H9 (cell line): ENCODE measurements around the gene UTS2B. TPM values are rescaled to one million over a fixed set of nuclear protein-coding genes. Genes with fewer than 3 reads are reported as not detected.

ENCODE experiments used
- DNase-seq: peaks from one replicate; pipeline ENCODE4 v3.0.0-alpha.2; 2017
- H2AFZ ChIP-seq: one replicate; pipeline ENCODE4 v1.6.1; 2013; ENCODE audit warnings: mild to moderate bottlenecking, low read length, control low read depth, moderate library complexity
- H2AK5ac ChIP-seq: 2 replicates; pipeline ENCODE4 v1.6.1; 2013; ENCODE audit warnings: low read length, control low read depth, mixed read lengths; ENCODE audit not compliant: insufficient read length
- H2BK120ac ChIP-seq: one replicate; pipeline ENCODE4 v1.6.1; 2013; ENCODE audit warnings: low read depth, mild to moderate bottlenecking, low read length, control low read depth, inconsistent platforms; ENCODE audit not compliant: poor library complexity, severe bottlenecking
- H2BK12ac ChIP-seq: 2 replicates; pipeline ENCODE4 v1.6.1; 2013; ENCODE audit warnings: low read length, control low read depth, mixed read lengths, low read depth; ENCODE audit not compliant: insufficient read length
- H2BK15ac ChIP-seq: 2 replicates; pipeline ENCODE4 v1.6.1; 2013; ENCODE audit warnings: low read depth, low read length, control low read depth
- H2BK20ac ChIP-seq: one replicate; pipeline ENCODE4 v1.6.1; 2013; ENCODE audit warnings: low read depth, mild to moderate bottlenecking, low read length, control low read depth, inconsistent platforms; ENCODE audit not compliant: poor library complexity, severe bottlenecking
- H2BK5ac ChIP-seq: 2 replicates; pipeline ENCODE4 v1.6.1; 2013; ENCODE audit warnings: low read length, control low read depth, mixed read lengths; ENCODE audit not compliant: insufficient read length
- H3K14ac ChIP-seq: 2 replicates; pipeline ENCODE4 v1.6.1; 2013; ENCODE audit warnings: low read length, control low read depth; ENCODE audit not compliant: insufficient read depth
- H3K18ac ChIP-seq: 2 replicates; pipeline ENCODE4 v1.6.1; 2013; ENCODE audit warnings: low read depth, mild to moderate bottlenecking, mixed read lengths, low read length, control low read depth; ENCODE audit not compliant: insufficient read length
- H3K23ac ChIP-seq: 2 replicates; pipeline ENCODE4 v1.6.1; 2013; ENCODE audit warnings: low read length, control low read depth, mixed read lengths, low read depth; ENCODE audit not compliant: insufficient read length
- H3K23me2 ChIP-seq: 2 replicates; pipeline ENCODE4 v1.6.1; 2013; ENCODE audit warnings: low read depth, mild to moderate bottlenecking, mixed read lengths, low read length, control low read depth; ENCODE audit not compliant: insufficient read length, poor library complexity, severe bottlenecking
- H3K27ac ChIP-seq: 2 replicates; pipeline ENCODE4 v1.5.1; 2013; ENCODE audit warnings: low read length, control low read depth, mixed read lengths, low read depth; ENCODE audit not compliant: insufficient read length
- H3K27me3 ChIP-seq: 2 replicates; pipeline ENCODE4 v1.6.1; 2013; ENCODE audit warnings: low read length, control low read depth, inconsistent platforms; ENCODE audit not compliant: insufficient read depth
- H3K4ac ChIP-seq: 2 replicates; pipeline ENCODE4 v1.6.1; 2013; ENCODE audit warnings: low read depth, mild to moderate bottlenecking, control low read depth, inconsistent platforms, low read length, moderate library complexity
- H3K4me1 ChIP-seq: 2 replicates; pipeline ENCODE4 v1.6.1; 2013; ENCODE audit warnings: low read length, control low read depth, inconsistent platforms; ENCODE audit not compliant: insufficient read depth
- H3K4me2 ChIP-seq: 2 replicates; pipeline ENCODE4 v1.6.1; 2013; ENCODE audit warnings: low read length, control low read depth, mixed read lengths; ENCODE audit not compliant: insufficient read length, insufficient read depth
- H3K56ac ChIP-seq: 2 replicates; pipeline ENCODE4 v1.6.1; 2013; ENCODE audit warnings: low read depth, mild to moderate bottlenecking, mixed read lengths, low read length, control low read depth; ENCODE audit not compliant: insufficient read length
- H3K79me1 ChIP-seq: 2 replicates; pipeline ENCODE4 v1.6.1; 2013; ENCODE audit warnings: low read depth, mild to moderate bottlenecking, moderate library complexity, low read length, control low read depth, inconsistent platforms; ENCODE audit not compliant: insufficient read depth, poor library complexity, severe bottlenecking
- H3K79me2 ChIP-seq: 2 replicates; pipeline ENCODE4 v1.6.1; 2013; ENCODE audit warnings: low read length, control low read depth, inconsistent platforms; ENCODE audit not compliant: insufficient read depth
- H3K9ac ChIP-seq: 2 replicates; pipeline ENCODE4 v1.6.1; 2013; ENCODE audit warnings: low read length, control low read depth, mixed read lengths; ENCODE audit not compliant: insufficient read length; ENCODE audit errors: extremely low read depth
- H3K9me3 ChIP-seq: one replicate; pipeline ENCODE4 v1.6.1; 2013; ENCODE audit warnings: low read depth, low read length, inconsistent platforms; ENCODE audit not compliant: control insufficient read depth
- H3T11ph ChIP-seq: one replicate; pipeline ENCODE4 v1.6.1; 2013; ENCODE audit warnings: mild to moderate bottlenecking, low read length, control low read depth, inconsistent platforms
- H4K20me1 ChIP-seq: one replicate; pipeline ENCODE4 v1.6.1; 2013; ENCODE audit not compliant: control insufficient read depth, insufficient read length, insufficient read depth
- H4K5ac ChIP-seq: 2 replicates; pipeline ENCODE4 v1.6.1; 2013; ENCODE audit warnings: low read depth, mild to moderate bottlenecking, mixed read lengths, low read length, control low read depth; ENCODE audit not compliant: insufficient read length
- H4K8ac ChIP-seq: replicated peaks from 2 replicates; pipeline ENCODE4 v1.6.1; 2013; ENCODE audit warnings: low read length, control low read depth, mixed read lengths, low read depth; ENCODE audit not compliant: insufficient read length
- H4K91ac ChIP-seq: 2 replicates; pipeline ENCODE4 v1.6.1; 2013; ENCODE audit warnings: low read depth, mild to moderate bottlenecking, moderate library complexity, mixed read lengths, low read length, control low read depth; ENCODE audit not compliant: insufficient read length
- H3K27ac Mint-ChIP-seq, 3 experiments: 2 replicates in 2 of 3; 3 replicates in 1 of 3; pipeline ENCODE4 v1.8.0; 2020 to 2021; ENCODE audit warnings: mixed read lengths in 3 of 3, mild to moderate bottlenecking in 1 of 3, moderate library complexity in 1 of 3
- H3K27me3 Mint-ChIP-seq: 2 replicates; pipeline ENCODE4 v1.8.0; 2021; ENCODE audit warnings: low read depth, mild to moderate bottlenecking, moderate library complexity, mixed read lengths
- H3K36me3 Mint-ChIP-seq, 3 experiments: 2 replicates in 2 of 3; 3 replicates in 1 of 3; pipeline ENCODE4 v1.8.0; 2020 to 2021; ENCODE audit warnings: low read depth in 3 of 3, mixed read lengths in 3 of 3; ENCODE audit not compliant: insufficient read depth in 1 of 3
- H3K4me1 Mint-ChIP-seq, 2 experiments: 2 replicates each; pipeline ENCODE4 v1.8.0; 2020; ENCODE audit warnings: mixed read lengths in 2 of 2
- H3K4me3 Mint-ChIP-seq, 2 experiments: 2 replicates in 1 of 2; 3 replicates in 1 of 2; pipeline ENCODE4 v1.8.0; 2020 to 2021; ENCODE audit warnings: mild to moderate bottlenecking in 2 of 2, mixed read lengths in 2 of 2, moderate library complexity in 1 of 2
- H3K9me3 Mint-ChIP-seq, 2 experiments: 2 replicates in 1 of 2; 3 replicates in 1 of 2; pipeline ENCODE4 v1.8.0; 2020; ENCODE audit warnings: mild to moderate bottlenecking in 2 of 2, mixed read lengths in 2 of 2, moderate library complexity in 1 of 2
- CTCF ChIP-seq: fragments of 200-600 bp; sonication (generic); conservative IDR thresholded peaks from 3 replicates; pipeline ENCODE4 v1.8.0; 2021; ENCODE audit warnings: antibody characterized with exemption, mild to moderate bottlenecking
- WGBS: extraction: QIAGEN DNeasy Blood & Tissue Kit; methylation state at CpG from one replicate; pipeline ENCODE4 v1.1.7; 2013; ENCODE audit warnings: missing lambda C conversion rate, low lambda C conversion rate, mixed read lengths; ENCODE audit not compliant: insufficient read length; ENCODE audit errors: extremely low coverage; 5-methylcytosine and 5-hydroxymethylcytosine counted together
- total RNA-seq: library from RNA; stranded (reverse); gene quantifications from 2 replicates; pipeline ENCODE4 v1.2.1, GENCODE V29; 2021

The UTS2B gene
- total RNA-seq, 1 experiment from 2014 or later, result 0.09 TPM

- no peak overlapping the region for H2BK120ac ChIP-seq
- no peak overlapping the region for H4K5ac ChIP-seq
- H3K79me2 ChIP-seq, result no peaks in the 10 kb centered on the region
- no peak for DNase-seq
- no peak overlapping the region for H3K27ac ChIP-seq
- H4K20me1 ChIP-seq, result no peaks in the 10 kb centered on the region
- peaks cover 5% of the 10 kb centered on the region; the same call in 1 of the 2 replicates for H3K4me1 ChIP-seq
- H3K18ac ChIP-seq, result no peak overlapping the region
- H3K27me3 ChIP-seq, result no peaks in the 10 kb centered on the region
- no peak overlapping the region for H3K27ac Mint-ChIP-seq
- H2BK12ac ChIP-seq, result no peak overlapping the region
- no peaks in the 10 kb centered on the region for H3K23me2 ChIP-seq
- no peaks in the 10 kb centered on the region for H3K79me1 ChIP-seq
- peaks cover 33 to 55% of the 10 kb centered on the region in 2 experiments for H3K4me1 Mint-ChIP-seq
- no CpG with 5 or more reads among the region's 1 CpG for WGBS
- no peak overlapping the region for H2BK20ac ChIP-seq
- H3K9ac ChIP-seq, result no peak overlapping the region
- no peak overlapping the region for H4K8ac ChIP-seq
- no peaks in the 10 kb centered on the region for H3K27me3 Mint-ChIP-seq
- no peak overlapping the region for H4K91ac ChIP-seq
- no peak overlapping the region for H3K4ac ChIP-seq
- H2BK5ac ChIP-seq, result no peak overlapping the region
- no peak overlapping the region for H3K14ac ChIP-seq
- H2AK5ac ChIP-seq, result no peak overlapping the region
- H3K36me3 Mint-ChIP-seq, result no peaks in the 10 kb centered on the region; a peak in 1 of 7 replicates
- no peaks in the 10 kb centered on the region for H3K9me3 ChIP-seq
- no peaks in the 10 kb centered on the region; a peak in 1 of 5 replicates for H3K9me3 Mint-ChIP-seq
- H2AFZ ChIP-seq, result no peak overlapping the region
- H2BK15ac ChIP-seq, result no peak overlapping the region
- H3T11ph ChIP-seq, result no peak overlapping the region
- H3K23ac ChIP-seq, result no peak overlapping the region
- no peak overlapping the region for H3K4me3 Mint-ChIP-seq
- H3K56ac ChIP-seq, result no peak overlapping the region
- TF ChIP-seq CTCF, result no peak
- no peak overlapping the region for H3K4me2 ChIP-seq
Observed at GRCh38 chr3:191262650-191263049, 67.7 kb downstream of the UTS2B start.
